ENCODE data around the gene CA10. TPM values are rescaled to one million over a fixed set of nuclear protein-coding genes. Genes with fewer than 3 reads are reported as not detected.
A peak's percentile ranks its signal among the peaks of the same experiment; 100 is the strongest.

CA10 gene
- total RNA-seq, 2 experiments from 2014 or later, result not detected

DNA sequence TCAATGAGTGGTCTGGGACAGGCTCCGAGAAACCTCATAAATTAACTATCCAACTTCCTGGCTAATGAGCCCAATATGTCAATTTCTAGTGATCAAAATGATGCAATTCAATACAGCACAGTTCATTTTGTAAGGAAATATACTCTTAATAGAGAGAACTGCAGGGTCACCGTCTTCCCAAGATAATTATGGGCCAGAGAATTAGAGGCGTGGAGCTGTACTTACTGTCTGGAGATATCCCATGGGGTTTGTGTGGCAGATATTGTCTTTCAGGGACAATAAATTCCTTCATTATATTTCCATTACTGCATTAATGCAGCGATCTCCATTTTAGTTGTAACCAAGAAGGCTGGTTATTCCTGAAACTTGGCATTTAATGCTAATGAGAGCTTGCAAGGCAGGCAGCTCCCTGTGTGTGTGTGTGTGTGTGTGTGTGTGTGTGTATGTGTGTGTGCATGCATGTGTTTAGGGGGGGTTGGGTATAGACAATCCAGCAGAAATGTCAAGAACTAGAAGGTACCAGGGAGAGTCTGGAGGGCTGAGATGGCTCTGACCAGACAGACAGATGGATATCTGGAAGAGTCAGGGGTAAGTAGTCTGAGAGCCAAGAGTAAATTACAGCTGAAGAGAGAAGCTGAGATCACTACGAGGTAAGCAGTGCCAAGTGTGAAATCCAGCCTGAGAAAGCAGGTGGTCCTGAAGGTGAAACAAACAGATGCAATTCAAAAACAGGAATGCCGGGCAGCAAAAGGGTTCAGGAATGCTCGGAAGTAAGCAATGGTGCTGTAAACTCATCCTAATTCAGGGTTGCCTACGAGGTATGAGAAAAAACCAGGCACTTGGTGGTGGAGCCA lies 393.0 kb downstream of the CA10 start:
- H3K27me3 Mint-ChIP-seq, result peaks cover 62% of the 10 kb centered on the region
- H3K27ac ChIP-seq (ENCODE audit: low read depth in 1 of 2, low read length in 2 of 2), result no peak overlapping the region
- H3K4me3 ChIP-seq (ENCODE audit: low read length), result no peak overlapping the region
- ChIA-PET POLR2A (no interaction called here), CTCF (interaction anchor here (1.3 to 1.4 kb wide), 2 partner anchors 8 to 11 kb away, joined by 4 to 5 read pairs; no protein-coding TSS in a partner anchor)
- H3K9me3 ChIP-seq (ENCODE audit: control insufficient read depth in 1 of 2, insufficient read depth in 1 of 2, low read length in 2 of 2), result no peaks in the 10 kb centered on the region
- DNase-seq, result no peak
- peaks cover 5 to 6% of the 10 kb centered on the region in 2 experiments for H3K27me3 ChIP-seq (ENCODE audit: control insufficient read depth in 1 of 2, insufficient read depth in 2 of 2, low read length in 2 of 2)
- H3K36me3 Mint-ChIP-seq (ENCODE audit: low read depth), result no peaks in the 10 kb centered on the region
- H3K36me3 ChIP-seq (ENCODE audit: insufficient read depth, low read length), result no peaks in the 10 kb centered on the region
- TF ChIP-seq, protein P1, sequence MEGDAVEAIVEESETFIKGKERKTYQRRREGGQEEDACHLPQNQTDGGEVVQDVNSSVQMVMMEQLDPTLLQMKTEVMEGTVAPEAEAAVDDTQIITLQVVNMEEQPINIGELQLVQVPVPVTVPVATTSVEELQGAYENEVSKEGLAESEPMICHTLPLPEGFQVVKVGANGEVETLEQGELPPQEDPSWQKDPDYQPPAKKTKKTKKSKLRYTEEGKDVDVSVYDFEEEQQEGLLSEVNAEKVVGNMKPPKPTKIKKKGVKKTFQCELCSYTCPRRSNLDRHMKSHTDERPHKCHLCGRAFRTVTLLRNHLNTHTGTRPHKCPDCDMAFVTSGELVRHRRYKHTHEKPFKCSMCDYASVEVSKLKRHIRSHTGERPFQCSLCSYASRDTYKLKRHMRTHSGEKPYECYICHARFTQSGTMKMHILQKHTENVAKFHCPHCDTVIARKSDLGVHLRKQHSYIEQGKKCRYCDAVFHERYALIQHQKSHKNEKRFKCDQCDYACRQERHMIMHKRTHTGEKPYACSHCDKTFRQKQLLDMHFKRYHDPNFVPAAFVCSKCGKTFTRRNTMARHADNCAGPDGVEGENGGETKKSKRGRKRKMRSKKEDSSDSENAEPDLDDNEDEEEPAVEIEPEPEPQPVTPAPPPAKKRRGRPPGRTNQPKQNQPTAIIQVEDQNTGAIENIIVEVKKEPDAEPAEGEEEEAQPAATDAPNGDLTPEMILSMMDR (IDR thresholded peaks at IDR 0.05), result no peak
- no peak overlapping the region for H3K27ac Mint-ChIP-seq
- H3K4me3 Mint-ChIP-seq, result no peak overlapping the region
- H3K4me1 Mint-ChIP-seq (ENCODE audit: low read depth), result no peaks in the 10 kb centered on the region
- H3K4me1 ChIP-seq (ENCODE audit: insufficient read depth, low read length), result no peaks in the 10 kb centered on the region
- no peak for ATAC-seq (ENCODE audit: poor library complexity)
- intact Hi-C loops (cut with DNase I, micrococcal nuclease), result loop anchor here in 1 of 2 experiments (10.0 kb wide), 2 partner anchors 339 to 471 kb away; no protein-coding TSS in a partner anchor
- no peaks in the 10 kb centered on the region for H3K9me3 Mint-ChIP-seq

- no peak overlapping the region for H3K27ac Mint-ChIP-seq
- Histone ChIP-seq H3K9me3 (ENCODE audit: control insufficient read depth in 1 of 2, insufficient read depth in 1 of 2, low read length in 2 of 2) (no peaks in the 10 kb centered on the region), H3K4me3 (ENCODE audit: low read length) (no peak overlapping the region), H3K27ac (ENCODE audit: low read depth in 1 of 2, low read length in 2 of 2) (no peak overlapping the region), H3K4me1 (ENCODE audit: insufficient read depth, low read length) (no peaks in the 10 kb centered on the region), H3K36me3 (ENCODE audit: insufficient read depth, low read length) (no peaks in the 10 kb centered on the region), H3K27me3 (ENCODE audit: control insufficient read depth in 1 of 2, insufficient read depth in 2 of 2, low read length in 2 of 2) (peaks cover 5 to 11% of the 10 kb centered on the region in 2 experiments)
- H3K36me3 Mint-ChIP-seq (ENCODE audit: low read depth), result no peaks in the 10 kb centered on the region
- H3K9me3 Mint-ChIP-seq, result no peaks in the 10 kb centered on the region
- H3K4me1 Mint-ChIP-seq (ENCODE audit: low read depth), result no peaks in the 10 kb centered on the region
- H3K27me3 Mint-ChIP-seq, result peaks cover 62% of the 10 kb centered on the region
- peak; percentile 71 for ATAC-seq (ENCODE audit: poor library complexity)
- DNase-seq, result peak; percentile 2 to 66 (median 10)
- H3K4me3 Mint-ChIP-seq, result no peak overlapping the region
- TF ChIP-seq, protein P1 (IDR thresholded peaks at IDR 0.05), result peak; percentile 81
- ChIA-PET POLR2A (no interaction called here), CTCF (interaction anchor here (0.5 to 1.4 kb wide), 6 partner anchors 9 to 704 kb away, joined by 3 to 5 read pairs (median 4); no protein-coding TSS in a partner anchor)
- intact Hi-C loops (cut with DNase I, micrococcal nuclease), result loop anchor here in 1 of 2 experiments (10.0 kb wide), 2 partner anchors 340 to 470 kb away; no protein-coding TSS in a partner anchor
These were observed 394.0 kb downstream of the CA10 start for GRCh38 chr17:51764387-51764971.

GRCh38 chr17:51763058-51763457 lies 395.5 kb downstream of the CA10 start:
- no peaks in the 10 kb centered on the region for H3K36me3 Mint-ChIP-seq (ENCODE audit: low read depth)
- Histone ChIP-seq H3K4me1 (ENCODE audit: insufficient read depth, low read length) (no peaks in the 10 kb centered on the region), H3K27me3 (ENCODE audit: control insufficient read depth in 1 of 2, insufficient read depth in 2 of 2, low read length in 2 of 2) (peaks cover 4 to 11% of the 10 kb centered on the region in 2 experiments), H3K9me3 (ENCODE audit: control insufficient read depth in 1 of 2, insufficient read depth in 1 of 2, low read length in 2 of 2) (no peaks in the 10 kb centered on the region), H3K36me3 (ENCODE audit: insufficient read depth, low read length) (no peaks in the 10 kb centered on the region), H3K27ac (ENCODE audit: low read depth in 1 of 2, low read length in 2 of 2) (no peak overlapping the region), H3K4me3 (ENCODE audit: low read length) (no peak overlapping the region)
- CTCF ChIA-PET, result no interaction called here
- no peak for DNase-seq
- H3K4me1 Mint-ChIP-seq (ENCODE audit: low read depth), result no peaks in the 10 kb centered on the region
- H3K4me3 Mint-ChIP-seq, result no peak overlapping the region
- intact Hi-C loops (cut with DNase I, micrococcal nuclease), result loop anchor here in 1 of 2 experiments (10.0 kb wide), 2 partner anchors 342 to 468 kb away; no protein-coding TSS in a partner anchor
- H3K27me3 Mint-ChIP-seq, result peaks cover 52% of the 10 kb centered on the region
- no peak overlapping the region for H3K27ac Mint-ChIP-seq
- ATAC-seq (ENCODE audit: poor library complexity), result no peak
- H3K9me3 Mint-ChIP-seq, result no peaks in the 10 kb centered on the region
- TF ChIP-seq, protein P1 (IDR thresholded peaks at IDR 0.05), result no peak
- POLR2A ChIA-PET, result no interaction called here
